ENCODE results near the gene DAB1.

GRCh38 chr1:57384284-57384683 is 39.6 kb downstream of the DAB1 start:
- TF ChIP-seq MAX (IDR thresholded peaks at IDR 0.05) (no peak), EGR1 (IDR thresholded peaks at IDR 0.05; ENCODE audit: low read depth) (no peak)
- TF ChIP-seq, protein P1, sequence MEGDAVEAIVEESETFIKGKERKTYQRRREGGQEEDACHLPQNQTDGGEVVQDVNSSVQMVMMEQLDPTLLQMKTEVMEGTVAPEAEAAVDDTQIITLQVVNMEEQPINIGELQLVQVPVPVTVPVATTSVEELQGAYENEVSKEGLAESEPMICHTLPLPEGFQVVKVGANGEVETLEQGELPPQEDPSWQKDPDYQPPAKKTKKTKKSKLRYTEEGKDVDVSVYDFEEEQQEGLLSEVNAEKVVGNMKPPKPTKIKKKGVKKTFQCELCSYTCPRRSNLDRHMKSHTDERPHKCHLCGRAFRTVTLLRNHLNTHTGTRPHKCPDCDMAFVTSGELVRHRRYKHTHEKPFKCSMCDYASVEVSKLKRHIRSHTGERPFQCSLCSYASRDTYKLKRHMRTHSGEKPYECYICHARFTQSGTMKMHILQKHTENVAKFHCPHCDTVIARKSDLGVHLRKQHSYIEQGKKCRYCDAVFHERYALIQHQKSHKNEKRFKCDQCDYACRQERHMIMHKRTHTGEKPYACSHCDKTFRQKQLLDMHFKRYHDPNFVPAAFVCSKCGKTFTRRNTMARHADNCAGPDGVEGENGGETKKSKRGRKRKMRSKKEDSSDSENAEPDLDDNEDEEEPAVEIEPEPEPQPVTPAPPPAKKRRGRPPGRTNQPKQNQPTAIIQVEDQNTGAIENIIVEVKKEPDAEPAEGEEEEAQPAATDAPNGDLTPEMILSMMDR (IDR thresholded peaks at IDR 0.05 in 2 of 3, conservative IDR thresholded peaks at IDR 0.05 in 1 of 3; ENCODE audit: borderline replicate concordance in 1 of 3, insufficient read depth in 1 of 3, low read depth in 2 of 3, low read length in 2 of 3), result no peak
- TF ChIP-seq, protein P2, sequence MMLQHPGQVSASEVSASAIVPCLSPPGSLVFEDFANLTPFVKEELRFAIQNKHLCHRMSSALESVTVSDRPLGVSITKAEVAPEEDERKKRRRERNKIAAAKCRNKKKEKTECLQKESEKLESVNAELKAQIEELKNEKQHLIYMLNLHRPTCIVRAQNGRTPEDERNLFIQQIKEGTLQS (IDR thresholded peaks at IDR 0.05), result no peak
- TF ChIP-seq, protein P3, sequence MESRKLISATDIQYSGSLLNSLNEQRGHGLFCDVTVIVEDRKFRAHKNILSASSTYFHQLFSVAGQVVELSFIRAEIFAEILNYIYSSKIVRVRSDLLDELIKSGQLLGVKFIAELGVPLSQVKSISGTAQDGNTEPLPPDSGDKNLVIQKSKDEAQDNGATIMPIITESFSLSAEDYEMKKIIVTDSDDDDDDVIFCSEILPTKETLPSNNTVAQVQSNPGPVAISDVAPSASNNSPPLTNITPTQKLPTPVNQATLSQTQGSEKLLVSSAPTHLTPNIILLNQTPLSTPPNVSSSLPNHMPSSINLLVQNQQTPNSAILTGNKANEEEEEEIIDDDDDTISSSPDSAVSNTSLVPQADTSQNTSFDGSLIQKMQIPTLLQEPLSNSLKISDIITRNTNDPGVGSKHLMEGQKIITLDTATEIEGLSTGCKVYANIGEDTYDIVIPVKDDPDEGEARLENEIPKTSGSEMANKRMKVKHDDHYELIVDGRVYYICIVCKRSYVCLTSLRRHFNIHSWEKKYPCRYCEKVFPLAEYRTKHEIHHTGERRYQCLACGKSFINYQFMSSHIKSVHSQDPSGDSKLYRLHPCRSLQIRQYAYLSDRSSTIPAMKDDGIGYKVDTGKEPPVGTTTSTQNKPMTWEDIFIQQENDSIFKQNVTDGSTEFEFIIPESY (IDR thresholded peaks at IDR 0.05; ENCODE audit: extremely low read depth, insufficient replicate concordance, low read length), result no peak

All from HCT116 (cell line).